ENCODE results near the gene LCN2.

LCN2 gene

DNA sequence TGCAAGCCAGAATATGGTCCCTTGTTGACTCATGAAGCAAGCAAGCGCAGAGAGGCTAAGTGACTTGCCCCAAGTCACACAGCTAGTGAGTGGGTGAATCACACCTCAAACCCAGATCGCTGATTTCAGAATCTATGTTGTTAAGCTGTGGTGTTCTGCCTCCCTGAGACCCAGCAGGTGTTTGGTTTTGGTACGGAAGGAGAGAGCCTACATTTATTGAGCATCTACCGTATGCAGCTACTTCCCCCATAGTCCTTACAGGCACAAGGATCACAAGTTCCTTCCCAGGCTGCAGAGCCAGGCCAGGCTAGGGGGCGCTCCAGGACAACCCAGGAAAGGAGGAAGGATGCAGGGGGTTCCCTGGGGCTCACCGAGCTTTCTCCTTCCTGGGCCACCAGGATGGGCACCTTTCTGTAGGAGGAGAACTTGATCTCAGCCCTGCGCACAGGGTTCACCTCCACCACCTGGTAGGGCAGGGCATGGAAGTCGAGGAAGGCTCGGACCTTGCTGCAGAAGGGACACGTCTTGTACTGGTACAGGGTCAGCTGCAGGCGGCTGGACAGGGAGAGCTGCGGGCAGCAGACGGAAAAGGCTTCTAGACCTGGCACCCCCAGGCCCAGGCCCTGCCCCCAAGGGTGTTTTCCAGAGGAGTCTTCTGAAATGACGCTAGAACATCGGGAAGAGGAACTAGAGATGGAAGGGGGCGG is 24.2 kb upstream of the LCN2 start:
- H3K36me3 Mint-ChIP-seq (ENCODE audit: low read depth), result peaks cover 5% of the 10 kb centered on the region
- H3K9me3 Mint-ChIP-seq, result peaks cover 19% of the 10 kb centered on the region
- TF ChIP-seq, protein P1, sequence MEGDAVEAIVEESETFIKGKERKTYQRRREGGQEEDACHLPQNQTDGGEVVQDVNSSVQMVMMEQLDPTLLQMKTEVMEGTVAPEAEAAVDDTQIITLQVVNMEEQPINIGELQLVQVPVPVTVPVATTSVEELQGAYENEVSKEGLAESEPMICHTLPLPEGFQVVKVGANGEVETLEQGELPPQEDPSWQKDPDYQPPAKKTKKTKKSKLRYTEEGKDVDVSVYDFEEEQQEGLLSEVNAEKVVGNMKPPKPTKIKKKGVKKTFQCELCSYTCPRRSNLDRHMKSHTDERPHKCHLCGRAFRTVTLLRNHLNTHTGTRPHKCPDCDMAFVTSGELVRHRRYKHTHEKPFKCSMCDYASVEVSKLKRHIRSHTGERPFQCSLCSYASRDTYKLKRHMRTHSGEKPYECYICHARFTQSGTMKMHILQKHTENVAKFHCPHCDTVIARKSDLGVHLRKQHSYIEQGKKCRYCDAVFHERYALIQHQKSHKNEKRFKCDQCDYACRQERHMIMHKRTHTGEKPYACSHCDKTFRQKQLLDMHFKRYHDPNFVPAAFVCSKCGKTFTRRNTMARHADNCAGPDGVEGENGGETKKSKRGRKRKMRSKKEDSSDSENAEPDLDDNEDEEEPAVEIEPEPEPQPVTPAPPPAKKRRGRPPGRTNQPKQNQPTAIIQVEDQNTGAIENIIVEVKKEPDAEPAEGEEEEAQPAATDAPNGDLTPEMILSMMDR (IDR thresholded peaks at IDR 0.05), result peak; percentile 50
- DNase-seq, result peak; percentile 75
- H3K27me3 Mint-ChIP-seq (ENCODE audit: low read depth, poor library complexity), result peaks cover 5% of the 10 kb centered on the region
- peaks cover 23% of the 10 kb centered on the region for H3K4me1 Mint-ChIP-seq
- no peak overlapping the region for H3K27ac Mint-ChIP-seq
- H3K4me3 Mint-ChIP-seq, result peak overlapping the region; percentile 87

GRCh38 chr9:128125580-128126354 is 23.5 kb upstream of the LCN2 start:
- peaks cover 26% of the 10 kb centered on the region for H3K9me3 Mint-ChIP-seq

GRCh38 chr9:128127568-128127989 is 21.7 kb upstream of the LCN2 start, which contains the start of gene PTGES2:
PTGES2 (minus strand) TSS chr9:128127729; CDS start chr9:128127717, 12 bp downstream.
- Mint-ChIP-seq H3K9me3 (peaks cover 26% of the 10 kb centered on the region), H3K27me3 (ENCODE audit: low read depth, poor library complexity) (peaks cover 12% of the 10 kb centered on the region), H3K36me3 (ENCODE audit: low read depth) (peaks cover 5% of the 10 kb centered on the region), H3K4me1 (peaks cover 38% of the 10 kb centered on the region), H3K27ac (peak within 1 kb of the TSS; percentile 99), H3K4me3 (peak within 1 kb of the TSS; percentile 99)
- peak; percentile 80 for DNase-seq
- TF ChIP-seq, protein P1 (IDR thresholded peaks at IDR 0.05), result no peak

More at GRCh38 chr9:128125580-128126354, 23.5 kb upstream of the LCN2 start:
- Mint-ChIP-seq H3K4me3 (peak overlapping the region; percentile 87), H3K4me1 (peaks cover 23% of the 10 kb centered on the region), H3K27me3 (ENCODE audit: low read depth, poor library complexity) (peaks cover 7% of the 10 kb centered on the region), H3K27ac (peak overlapping the region; percentile 67), H3K36me3 (ENCODE audit: low read depth) (peaks cover 5% of the 10 kb centered on the region)
- DNase-seq, result no peak
- TF ChIP-seq, protein P1 (IDR thresholded peaks at IDR 0.05), result no peak

DNA sequence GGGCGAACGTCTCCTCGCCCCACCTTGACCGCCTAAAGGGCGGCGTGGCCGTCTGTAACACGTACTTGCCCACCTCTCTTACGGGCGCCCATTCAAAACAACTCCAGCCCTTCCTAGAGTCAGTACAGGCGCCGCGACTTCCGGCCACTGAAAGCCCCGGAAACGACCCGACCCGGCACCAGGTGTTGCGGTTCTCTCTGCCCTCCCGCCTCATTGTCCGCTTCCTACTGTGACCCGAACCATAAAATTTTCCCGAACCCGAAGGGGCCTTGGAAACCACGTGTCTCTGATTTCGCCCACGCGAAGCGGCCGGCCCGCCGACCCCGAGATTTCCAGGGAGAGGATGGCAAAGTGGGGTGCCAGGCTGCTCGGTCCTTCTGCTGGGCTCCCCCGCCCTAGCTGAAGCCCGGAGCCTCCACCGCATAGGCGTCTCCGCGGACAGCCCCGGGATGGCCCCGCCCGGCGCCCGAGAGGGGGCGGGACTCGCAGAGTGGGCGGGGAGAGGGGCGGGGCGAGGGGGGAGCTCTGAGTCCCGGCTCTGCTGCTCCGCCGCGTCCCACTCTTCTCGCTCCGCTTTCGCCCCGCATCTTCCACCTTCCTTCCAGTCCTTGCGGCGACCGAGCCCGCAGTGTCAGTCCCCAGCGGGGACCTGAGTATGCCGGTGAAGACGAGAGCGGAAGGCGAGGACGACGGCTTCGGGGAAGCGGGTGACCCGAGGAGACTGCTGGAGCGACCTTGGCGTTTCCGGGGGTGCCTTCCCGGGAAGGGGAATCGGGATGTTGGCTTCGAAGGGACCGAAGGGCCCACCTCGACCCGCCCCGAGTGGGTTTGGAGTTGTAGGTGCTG is 21.0 kb upstream of the LCN2 start:
- peaks cover 28% of the 10 kb centered on the region for H3K9me3 Mint-ChIP-seq
- DNase-seq, result peak; percentile 83
- TF ChIP-seq, protein P1 (IDR thresholded peaks at IDR 0.05), result no peak
- peak overlapping the region; percentile 99 for H3K27ac Mint-ChIP-seq
- H3K36me3 Mint-ChIP-seq (ENCODE audit: low read depth), result peaks cover 5% of the 10 kb centered on the region
- H3K4me3 Mint-ChIP-seq, result peak overlapping the region; percentile 99
- peaks cover 15% of the 10 kb centered on the region for H3K27me3 Mint-ChIP-seq (ENCODE audit: low read depth, poor library complexity)
- peaks cover 44% of the 10 kb centered on the region for H3K4me1 Mint-ChIP-seq

- TF ChIP-seq, protein P1 (IDR thresholded peaks at IDR 0.05), result no peak
- Mint-ChIP-seq H3K4me3 (peak overlapping the region; percentile 99), H3K36me3 (ENCODE audit: low read depth) (peaks cover 5% of the 10 kb centered on the region), H3K4me1 (peaks cover 51% of the 10 kb centered on the region), H3K27me3 (ENCODE audit: low read depth, poor library complexity) (peaks cover 20% of the 10 kb centered on the region), H3K27ac (peak overlapping the region; percentile 91), H3K9me3 (peaks cover 35% of the 10 kb centered on the region)
- DNase-seq, result no peak
Measured at GRCh38 chr9:128128836-128129590, 20.2 kb upstream of the LCN2 start.

All from nephron progenitor cell (in vitro differentiated cells).